H9 (cell line): ENCODE measurements around the gene POU2F1. TPM values are rescaled to one million over a fixed set of nuclear protein-coding genes. Genes with fewer than 3 reads are reported as not detected.

Experiments used
- DNase-seq: peaks from one replicate; pipeline ENCODE4 v3.0.0-alpha.2; 2017
- H2AFZ ChIP-seq: one replicate; pipeline ENCODE4 v1.6.1; 2013; ENCODE audit warnings: mild to moderate bottlenecking, low read length, control low read depth, moderate library complexity
- H2AK5ac ChIP-seq: 2 replicates; pipeline ENCODE4 v1.6.1; 2013; ENCODE audit warnings: low read length, control low read depth, mixed read lengths; ENCODE audit not compliant: insufficient read length
- H2BK120ac ChIP-seq: one replicate; pipeline ENCODE4 v1.6.1; 2013; ENCODE audit warnings: low read depth, mild to moderate bottlenecking, low read length, control low read depth, inconsistent platforms; ENCODE audit not compliant: poor library complexity, severe bottlenecking
- H2BK12ac ChIP-seq: 2 replicates; pipeline ENCODE4 v1.6.1; 2013; ENCODE audit warnings: low read length, control low read depth, mixed read lengths, low read depth; ENCODE audit not compliant: insufficient read length
- H2BK15ac ChIP-seq: 2 replicates; pipeline ENCODE4 v1.6.1; 2013; ENCODE audit warnings: low read depth, low read length, control low read depth
- H2BK20ac ChIP-seq: one replicate; pipeline ENCODE4 v1.6.1; 2013; ENCODE audit warnings: low read depth, mild to moderate bottlenecking, low read length, control low read depth, inconsistent platforms; ENCODE audit not compliant: poor library complexity, severe bottlenecking
- H2BK5ac ChIP-seq: 2 replicates; pipeline ENCODE4 v1.6.1; 2013; ENCODE audit warnings: low read length, control low read depth, mixed read lengths; ENCODE audit not compliant: insufficient read length
- H3K14ac ChIP-seq: 2 replicates; pipeline ENCODE4 v1.6.1; 2013; ENCODE audit warnings: low read length, control low read depth; ENCODE audit not compliant: insufficient read depth
- H3K18ac ChIP-seq: 2 replicates; pipeline ENCODE4 v1.6.1; 2013; ENCODE audit warnings: low read depth, mild to moderate bottlenecking, mixed read lengths, low read length, control low read depth; ENCODE audit not compliant: insufficient read length
- H3K23ac ChIP-seq: 2 replicates; pipeline ENCODE4 v1.6.1; 2013; ENCODE audit warnings: low read length, control low read depth, mixed read lengths, low read depth; ENCODE audit not compliant: insufficient read length
- H3K23me2 ChIP-seq: 2 replicates; pipeline ENCODE4 v1.6.1; 2013; ENCODE audit warnings: low read depth, mild to moderate bottlenecking, mixed read lengths, low read length, control low read depth; ENCODE audit not compliant: insufficient read length, poor library complexity, severe bottlenecking
- H3K27ac ChIP-seq: 2 replicates; pipeline ENCODE4 v1.5.1; 2013; ENCODE audit warnings: low read length, control low read depth, mixed read lengths, low read depth; ENCODE audit not compliant: insufficient read length
- H3K27me3 ChIP-seq: 2 replicates; pipeline ENCODE4 v1.6.1; 2013; ENCODE audit warnings: low read length, control low read depth, inconsistent platforms; ENCODE audit not compliant: insufficient read depth
- H3K4ac ChIP-seq: 2 replicates; pipeline ENCODE4 v1.6.1; 2013; ENCODE audit warnings: low read depth, mild to moderate bottlenecking, control low read depth, inconsistent platforms, low read length, moderate library complexity
- H3K4me1 ChIP-seq: 2 replicates; pipeline ENCODE4 v1.6.1; 2013; ENCODE audit warnings: low read length, control low read depth, inconsistent platforms; ENCODE audit not compliant: insufficient read depth
- H3K4me2 ChIP-seq: 2 replicates; pipeline ENCODE4 v1.6.1; 2013; ENCODE audit warnings: low read length, control low read depth, mixed read lengths; ENCODE audit not compliant: insufficient read length, insufficient read depth
- H3K56ac ChIP-seq: 2 replicates; pipeline ENCODE4 v1.6.1; 2013; ENCODE audit warnings: low read depth, mild to moderate bottlenecking, mixed read lengths, low read length, control low read depth; ENCODE audit not compliant: insufficient read length
- H3K79me1 ChIP-seq: 2 replicates; pipeline ENCODE4 v1.6.1; 2013; ENCODE audit warnings: low read depth, mild to moderate bottlenecking, moderate library complexity, low read length, control low read depth, inconsistent platforms; ENCODE audit not compliant: insufficient read depth, poor library complexity, severe bottlenecking
- H3K79me2 ChIP-seq: 2 replicates; pipeline ENCODE4 v1.6.1; 2013; ENCODE audit warnings: low read length, control low read depth, inconsistent platforms; ENCODE audit not compliant: insufficient read depth
- H3K9ac ChIP-seq: 2 replicates; pipeline ENCODE4 v1.6.1; 2013; ENCODE audit warnings: low read length, control low read depth, mixed read lengths; ENCODE audit not compliant: insufficient read length; ENCODE audit errors: extremely low read depth
- H3K9me3 ChIP-seq: one replicate; pipeline ENCODE4 v1.6.1; 2013; ENCODE audit warnings: low read depth, low read length, inconsistent platforms; ENCODE audit not compliant: control insufficient read depth
- H3T11ph ChIP-seq: one replicate; pipeline ENCODE4 v1.6.1; 2013; ENCODE audit warnings: mild to moderate bottlenecking, low read length, control low read depth, inconsistent platforms
- H4K20me1 ChIP-seq: one replicate; pipeline ENCODE4 v1.6.1; 2013; ENCODE audit not compliant: control insufficient read depth, insufficient read length, insufficient read depth
- H4K5ac ChIP-seq: 2 replicates; pipeline ENCODE4 v1.6.1; 2013; ENCODE audit warnings: low read depth, mild to moderate bottlenecking, mixed read lengths, low read length, control low read depth; ENCODE audit not compliant: insufficient read length
- H4K8ac ChIP-seq: replicated peaks from 2 replicates; pipeline ENCODE4 v1.6.1; 2013; ENCODE audit warnings: low read length, control low read depth, mixed read lengths, low read depth; ENCODE audit not compliant: insufficient read length
- H4K91ac ChIP-seq: 2 replicates; pipeline ENCODE4 v1.6.1; 2013; ENCODE audit warnings: low read depth, mild to moderate bottlenecking, moderate library complexity, mixed read lengths, low read length, control low read depth; ENCODE audit not compliant: insufficient read length
- H3K27ac Mint-ChIP-seq, 3 experiments: 2 replicates in 2 of 3; 3 replicates in 1 of 3; pipeline ENCODE4 v1.8.0; 2020 to 2021; ENCODE audit warnings: mixed read lengths in 3 of 3, mild to moderate bottlenecking in 1 of 3, moderate library complexity in 1 of 3
- H3K27me3 Mint-ChIP-seq: 2 replicates; pipeline ENCODE4 v1.8.0; 2021; ENCODE audit warnings: low read depth, mild to moderate bottlenecking, moderate library complexity, mixed read lengths
- H3K36me3 Mint-ChIP-seq, 3 experiments: 2 replicates in 2 of 3; 3 replicates in 1 of 3; pipeline ENCODE4 v1.8.0; 2020 to 2021; ENCODE audit warnings: low read depth in 3 of 3, mixed read lengths in 3 of 3; ENCODE audit not compliant: insufficient read depth in 1 of 3
- H3K4me1 Mint-ChIP-seq, 2 experiments: 2 replicates each; pipeline ENCODE4 v1.8.0; 2020; ENCODE audit warnings: mixed read lengths in 2 of 2
- H3K4me3 Mint-ChIP-seq, 2 experiments: 2 replicates in 1 of 2; 3 replicates in 1 of 2; pipeline ENCODE4 v1.8.0; 2020 to 2021; ENCODE audit warnings: mild to moderate bottlenecking in 2 of 2, mixed read lengths in 2 of 2, moderate library complexity in 1 of 2
- H3K9me3 Mint-ChIP-seq, 2 experiments: 2 replicates in 1 of 2; 3 replicates in 1 of 2; pipeline ENCODE4 v1.8.0; 2020; ENCODE audit warnings: mild to moderate bottlenecking in 2 of 2, mixed read lengths in 2 of 2, moderate library complexity in 1 of 2
- CTCF ChIP-seq: fragments of 200-600 bp; sonication (generic); conservative IDR thresholded peaks from 3 replicates; pipeline ENCODE4 v1.8.0; 2021; ENCODE audit warnings: antibody characterized with exemption, mild to moderate bottlenecking
- WGBS: extraction: QIAGEN DNeasy Blood & Tissue Kit; methylation state at CpG from one replicate; pipeline ENCODE4 v1.1.7; 2013; ENCODE audit warnings: missing lambda C conversion rate, low lambda C conversion rate, mixed read lengths; ENCODE audit not compliant: insufficient read length; ENCODE audit errors: extremely low coverage; 5-methylcytosine and 5-hydroxymethylcytosine counted together
- total RNA-seq: library from RNA; stranded (reverse); gene quantifications from 2 replicates; pipeline ENCODE4 v1.2.1, GENCODE V29; 2021

The POU2F1 gene
- total RNA-seq, 1 experiment from 2014 or later: 62.5 TPM

GRCh38 chr1:167293057-167293456 is 72.4 kb downstream of the POU2F1 start:
- Histone ChIP-seq H3K18ac (no peak overlapping the region), H3K14ac (no peak overlapping the region), H2AFZ (no peak overlapping the region), H3K27me3 (no peaks in the 10 kb centered on the region), H3T11ph (no peak overlapping the region), H4K20me1 (no peaks in the 10 kb centered on the region), H3K79me2 (peaks cover 11% of the 10 kb centered on the region; the same call in 1 of the 2 replicates), H3K9me3 (no peaks in the 10 kb centered on the region), H3K23ac (no peak overlapping the region), H3K56ac (no peak overlapping the region), H3K27ac (no peak overlapping the region), H3K9ac (no peak overlapping the region), H3K79me1 (peaks cover 9% of the 10 kb centered on the region), H2BK12ac (no peak overlapping the region), H2BK20ac (no peak overlapping the region), H3K4ac (no peak overlapping the region), H4K8ac (no peak overlapping the region), H3K4me1 (no peaks in the 10 kb centered on the region), H2BK120ac (no peak overlapping the region), H3K4me2 (no peak overlapping the region), H4K5ac (no peak overlapping the region), H2BK15ac (no peak overlapping the region), H3K23me2 (no peaks in the 10 kb centered on the region), H2BK5ac (no peak overlapping the region), H2AK5ac (no peak overlapping the region), H4K91ac (no peak overlapping the region)
- Mint-ChIP-seq H3K27ac (no peak overlapping the region; a peak in 1 of 7 replicates), H3K9me3 (peaks cover 0 to 8% of the 10 kb centered on the region in 2 experiments; a peak in 3 of 5 replicates), H3K4me1 (peaks cover 16 to 28% of the 10 kb centered on the region in 2 experiments), H3K36me3 (peaks cover 0 to 22% (median 11%) of the 10 kb centered on the region in 3 experiments; a peak in 5 of 7 replicates), H3K27me3 (no peaks in the 10 kb centered on the region), H3K4me3 (no peak overlapping the region)
- no peak for TF ChIP-seq CTCF
- no peak for DNase-seq
- WGBS: no CpG with 5 or more reads among the region's 4 CpGs
